Left kidney (tissue), 2 donors: Measurements from ENCODE around the gene ARID1B. TPM values are rescaled to one million over a fixed set of nuclear protein-coding genes. Genes with fewer than 3 reads are reported as not detected.

Experiments used
- DNase-seq: peaks from one replicate; pipeline ENCODE4 v3.0.0-alpha.2; 2013
- polyA plus RNA-seq: library from polyadenylated mRNA; unstranded; fragments of 120-200 nt; gene quantifications from one replicate; pipeline ENCODE4 v1.2.1, GENCODE V29; 2013; ENCODE audit not compliant: insufficient read length

Gene ARID1B
- polyA plus RNA-seq, 1 donor: 87.7 TPM

- DNase-seq: no peak
Observed at GRCh38 chr6:157099912-157100593, 322.9 kb downstream of the ARID1B start.

GRCh38 chr6:157101166-157101565 is 324.0 kb downstream of the ARID1B start:
- DNase-seq: no peak

DNA sequence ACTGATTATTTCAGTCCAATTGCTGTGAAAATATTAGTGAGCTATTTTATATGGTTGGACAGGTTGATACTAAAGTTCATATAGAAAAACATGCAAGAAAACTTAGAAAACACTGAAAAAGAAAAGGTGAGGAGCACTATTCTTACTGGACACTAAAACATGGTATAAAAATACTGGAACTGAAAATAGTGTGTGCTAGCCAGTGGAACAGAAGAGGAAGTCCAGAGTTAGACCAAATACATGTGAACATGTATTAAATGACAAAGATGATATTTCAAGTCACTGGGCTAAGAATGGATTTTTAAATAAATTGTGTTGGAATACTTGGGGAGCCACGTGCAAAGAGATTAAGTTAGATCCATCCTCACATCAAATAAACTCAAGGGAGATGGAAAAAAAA is 327.6 kb downstream of the ARID1B start:
- no peak for DNase-seq

- DNase-seq: no peak
Observed at GRCh38 chr6:157106487-157106886, 329.3 kb downstream of the ARID1B start.

GRCh38 chr6:157107571-157107914 is 330.4 kb downstream of the ARID1B start:
- no peak for DNase-seq

GRCh38 chr6:157107915-157108651 is 330.9 kb downstream of the ARID1B start:
- no peak for DNase-seq

GRCh38 chr6:157108923-157109322 is 331.7 kb downstream of the ARID1B start:
- DNase-seq: no peak

- DNase-seq: no peak
Observed at GRCh38 chr6:157110607-157111006, 333.4 kb downstream of the ARID1B start.

- no peak for DNase-seq
Observed at GRCh38 chr6:157113389-157113788, 336.2 kb downstream of the ARID1B start.

DNA sequence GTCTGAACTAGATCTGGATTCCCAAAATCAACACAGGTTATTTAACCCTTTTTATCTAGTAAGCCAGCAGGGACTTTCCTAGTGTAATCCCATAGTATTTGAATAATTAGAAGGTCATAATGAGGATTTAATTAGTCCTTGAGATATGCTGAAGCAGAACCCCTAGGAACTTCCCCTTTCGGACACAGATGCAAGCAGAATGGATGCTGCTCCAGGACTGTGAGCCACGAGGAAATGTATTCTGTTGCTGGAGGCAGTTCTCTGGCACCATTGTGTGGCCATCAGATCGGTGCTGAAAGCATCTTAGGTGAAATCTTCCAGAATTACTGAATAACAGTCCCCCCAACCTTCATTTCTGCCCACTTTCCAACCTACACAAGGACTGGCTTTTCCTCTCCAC is 339.2 kb downstream of the ARID1B start:
- DNase-seq: no peak

DNA sequence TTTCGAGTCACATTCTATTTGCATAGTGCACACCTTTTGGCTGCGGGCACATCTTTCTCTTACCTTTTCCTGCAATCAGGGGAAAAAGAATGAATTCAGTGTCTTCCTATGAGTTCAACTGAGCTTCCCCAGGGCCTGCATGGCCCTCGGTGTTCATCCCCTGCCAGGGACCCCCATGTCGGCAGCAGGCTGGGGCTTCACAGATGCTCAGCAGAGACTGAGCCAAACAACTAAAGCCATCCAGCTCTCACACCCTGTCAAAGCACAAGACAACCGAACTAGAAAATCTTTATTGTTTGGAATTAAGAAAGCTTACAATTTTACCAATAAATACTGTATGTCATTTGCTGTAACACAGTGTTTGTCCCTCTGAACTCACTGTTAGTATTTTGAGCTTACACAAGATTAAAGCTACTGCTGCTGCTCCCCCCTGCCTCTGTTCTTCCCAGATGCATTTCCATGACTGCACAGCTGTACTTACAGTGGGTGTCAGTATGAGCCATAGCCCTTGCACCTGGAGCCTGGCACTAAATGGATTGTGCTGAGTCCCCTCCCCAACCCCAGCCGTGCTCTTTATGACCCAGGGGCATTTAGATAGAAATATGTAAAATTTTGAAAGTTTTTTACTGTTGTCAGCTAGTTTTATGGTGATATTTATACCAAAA is 340.4 kb downstream of the ARID1B start:
- no peak for DNase-seq

DNA sequence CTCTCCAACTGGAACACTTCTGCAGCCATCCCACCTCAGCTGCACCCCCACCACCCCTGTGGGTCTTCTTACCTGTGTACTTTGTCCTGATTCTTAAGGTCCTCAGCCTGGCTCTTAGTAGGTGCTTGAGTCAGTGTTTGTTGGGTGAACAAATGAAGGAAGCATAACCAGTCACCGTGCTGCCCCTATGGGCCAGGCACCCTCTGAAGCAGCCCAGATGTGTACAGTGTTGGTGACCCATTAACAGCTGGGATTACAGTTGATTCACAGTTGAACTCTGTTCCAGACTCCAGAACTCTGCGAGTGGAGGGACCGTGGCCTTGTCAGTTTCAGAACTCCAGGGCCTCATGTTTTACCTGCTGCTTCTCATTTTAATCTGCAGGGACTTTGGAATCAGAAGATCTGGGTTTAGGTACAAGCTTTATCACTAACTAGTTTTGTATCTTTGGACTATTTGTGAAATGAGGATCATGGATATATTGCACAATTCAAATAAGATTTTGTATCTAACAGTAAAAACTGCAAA is 342.4 kb downstream of the ARID1B start:
- no peak for DNase-seq

DNA sequence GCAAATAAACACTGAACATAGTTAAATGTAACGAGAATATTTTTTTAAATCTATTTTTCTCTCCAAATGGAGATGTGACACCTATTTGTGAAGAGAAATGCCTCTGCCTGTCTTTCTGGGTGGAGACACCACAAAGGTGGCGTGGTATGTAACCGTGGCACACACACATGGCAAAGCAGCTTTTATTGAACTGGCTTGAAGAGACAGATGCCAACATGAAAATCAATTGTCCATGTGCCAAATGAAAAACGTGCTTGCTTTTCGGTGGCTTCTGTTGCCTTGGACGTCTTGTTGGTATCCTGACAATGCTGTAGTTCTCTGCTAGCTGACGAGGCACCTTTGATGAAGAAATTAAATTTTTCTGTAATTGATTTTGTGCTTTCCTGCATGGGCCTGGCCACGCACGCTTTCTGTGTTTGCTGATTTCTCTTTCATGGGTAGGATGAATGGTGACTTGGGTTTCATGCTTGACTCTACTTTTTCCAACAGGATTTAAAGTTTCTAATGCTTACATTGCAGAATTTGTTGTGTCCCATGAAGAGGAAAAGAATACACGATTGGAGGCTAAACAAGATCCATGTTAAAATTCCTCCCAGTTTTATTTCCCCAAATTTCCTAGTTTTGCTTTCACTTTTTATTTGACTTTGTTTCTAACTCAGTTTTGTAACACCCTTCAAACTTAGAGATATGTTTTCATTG is 343.5 kb downstream of the ARID1B start:
- no peak for DNase-seq

DNA sequence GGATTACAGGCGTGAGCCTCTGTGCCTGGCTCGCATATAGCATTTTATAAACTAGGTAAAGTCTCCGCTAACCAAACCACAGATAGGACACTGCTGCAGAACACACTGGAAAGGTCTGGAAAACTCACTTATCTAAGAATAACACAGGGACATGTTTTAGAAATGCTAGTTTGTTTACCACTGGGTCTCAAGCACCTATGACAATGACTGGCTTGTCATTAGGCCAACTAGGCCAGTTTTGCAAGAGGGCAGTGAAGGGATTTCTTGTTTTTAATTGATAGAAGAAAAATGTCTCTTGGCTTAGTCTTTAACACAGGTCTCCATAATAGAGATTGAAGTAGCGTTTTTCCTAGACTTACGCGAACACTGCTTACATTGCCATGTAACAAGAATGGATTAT is 344.7 kb downstream of the ARID1B start:
- DNase-seq: no peak

DNA sequence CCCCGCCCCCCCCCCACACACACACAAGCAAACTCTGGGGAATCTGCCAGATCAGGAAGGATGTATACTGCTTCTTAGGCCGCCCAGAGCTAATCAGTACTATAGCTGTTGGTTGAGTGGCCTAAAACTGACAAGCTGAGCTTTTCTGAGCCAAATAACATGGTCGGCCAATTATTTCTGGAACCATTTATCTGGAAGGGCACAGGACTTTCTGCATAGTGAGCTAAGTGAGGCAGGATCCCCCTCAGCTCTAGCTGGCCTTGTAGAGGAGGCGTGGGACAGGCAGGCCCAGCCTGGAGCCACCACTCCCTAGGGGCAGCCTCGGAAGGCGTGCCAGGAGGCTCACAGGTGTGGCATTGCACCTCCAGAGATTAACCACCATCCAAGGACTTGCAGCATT is 346.1 kb downstream of the ARID1B start:
- DNase-seq: no peak

- no peak for DNase-seq
Observed at GRCh38 chr6:157124485-157125254, 347.5 kb downstream of the ARID1B start.

GRCh38 chr6:157125531-157125930 is 348.4 kb downstream of the ARID1B start:
- DNase-seq: no peak

DNA sequence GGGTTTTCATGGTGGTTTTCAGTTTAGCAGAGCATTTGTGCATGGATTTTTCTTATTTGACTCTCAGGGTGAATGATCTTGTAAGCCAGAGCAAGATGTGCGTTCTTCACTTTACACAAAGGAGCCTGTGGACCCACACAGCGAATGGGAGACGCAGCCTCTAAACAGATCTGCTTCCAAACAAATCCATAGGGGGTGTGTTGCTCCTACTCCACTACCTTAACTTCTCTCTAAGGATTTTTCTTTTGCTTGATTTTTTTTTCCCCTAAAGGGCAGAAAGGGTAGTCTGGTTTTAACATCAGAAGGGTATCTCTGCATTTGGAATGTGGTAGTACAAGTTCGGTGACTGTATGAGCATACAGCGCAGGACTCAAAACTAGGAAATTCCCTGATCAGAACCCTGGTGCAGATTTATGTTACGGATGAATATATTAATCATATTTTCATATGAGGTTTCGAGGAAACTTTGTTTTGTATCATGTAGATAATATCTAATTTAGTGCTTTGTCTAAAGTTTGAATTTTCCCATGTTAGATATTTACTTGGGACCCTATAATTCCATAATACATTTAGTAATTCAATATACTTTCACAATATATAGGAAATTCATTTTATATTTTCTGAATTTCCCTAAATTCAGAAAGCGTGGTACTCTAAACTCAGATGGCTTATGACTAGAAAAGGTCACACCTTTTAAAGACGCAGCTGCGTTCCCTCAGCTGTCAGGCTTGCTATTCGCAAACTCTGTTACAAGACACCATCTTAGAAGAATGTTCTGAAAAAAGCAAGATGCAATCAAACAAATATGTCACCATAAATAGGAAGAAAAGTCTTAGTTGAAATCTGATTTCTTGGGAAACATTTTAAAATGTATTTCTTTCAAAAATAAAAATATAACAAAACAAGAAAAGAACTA is 349.3 kb downstream of the ARID1B start:
- no peak for DNase-seq

- no peak for DNase-seq
Observed at GRCh38 chr6:157128235-157128775, 351.1 kb downstream of the ARID1B start.

GRCh38 chr6:157131250-157131649 is 354.1 kb downstream of the ARID1B start:
- no peak for DNase-seq
